Inflammatory macrophage (primary cell): ENCODE results near the gene UBXN1.
"Not testable (repeated sequence)": the region's sequence is repeated elsewhere in the genome, so short reads cannot be mapped to it uniquely, and the experiment has no call there.

Experiments used
- DNase-seq, 2 donors: peaks; one replicate each; pipeline ENCODE4 v3.0.0-alpha.2; 2020 to 2022

Gene UBXN1

DNA sequence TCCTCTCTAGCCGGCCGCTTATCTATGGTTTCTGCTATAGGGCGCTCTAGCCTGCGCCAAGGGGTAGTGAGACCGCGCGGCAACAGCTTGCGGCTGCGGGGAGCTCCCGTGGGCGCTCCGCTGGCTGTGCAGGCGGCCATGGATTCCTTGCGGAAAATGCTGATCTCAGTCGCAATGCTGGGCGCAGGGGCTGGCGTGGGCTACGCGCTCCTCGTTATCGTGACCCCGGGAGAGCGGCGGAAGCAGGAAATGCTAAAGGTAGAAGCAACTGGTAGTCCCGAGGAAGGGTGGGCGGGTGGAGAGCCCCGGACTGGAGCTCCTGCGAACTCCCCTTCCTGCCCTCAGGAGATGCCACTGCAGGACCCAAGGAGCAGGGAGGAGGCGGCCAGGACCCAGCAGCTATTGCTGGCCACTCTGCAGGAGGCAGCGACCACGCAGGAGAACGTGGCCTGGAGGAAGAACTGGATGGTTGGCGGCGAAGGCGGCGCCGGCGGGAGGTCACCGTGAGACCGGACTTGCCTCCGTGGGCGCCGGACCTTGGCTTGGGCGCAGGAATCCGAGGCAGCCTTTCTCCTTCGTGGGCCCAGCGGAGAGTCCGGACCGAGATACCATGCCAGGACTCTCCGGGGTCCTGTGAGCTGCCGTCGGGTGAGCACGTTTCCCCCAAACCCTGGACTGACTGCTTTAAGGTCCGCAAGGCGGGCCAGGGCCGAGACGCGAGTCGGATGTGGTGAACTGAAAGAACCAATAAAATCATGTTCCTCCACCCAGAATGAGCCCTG is 7.1 kb downstream of the UBXN1 start, which contains the start of the genes LBHD1 and UQCC3:
TSS of gene LBHD1 (minus strand) at position 660 of the 782 bp plus-strand sequence. CDS start 2,236 bp downstream, outside the sequence.
TSS of gene UQCC3 (plus strand) at position 66 of the 782 bp plus-strand sequence. CDS start at position 139, 73 bp downstream.
- peak; percentile 84 to 92 for DNase-seq

- peak; percentile 40 to 42 for DNase-seq
These were observed 7.7 kb downstream of the UBXN1 start for GRCh38 chr11:62671236-62671607.

GRCh38 chr11:62669420-62670161 is 9.3 kb downstream of the UBXN1 start:
- no peak for DNase-seq

DNA sequence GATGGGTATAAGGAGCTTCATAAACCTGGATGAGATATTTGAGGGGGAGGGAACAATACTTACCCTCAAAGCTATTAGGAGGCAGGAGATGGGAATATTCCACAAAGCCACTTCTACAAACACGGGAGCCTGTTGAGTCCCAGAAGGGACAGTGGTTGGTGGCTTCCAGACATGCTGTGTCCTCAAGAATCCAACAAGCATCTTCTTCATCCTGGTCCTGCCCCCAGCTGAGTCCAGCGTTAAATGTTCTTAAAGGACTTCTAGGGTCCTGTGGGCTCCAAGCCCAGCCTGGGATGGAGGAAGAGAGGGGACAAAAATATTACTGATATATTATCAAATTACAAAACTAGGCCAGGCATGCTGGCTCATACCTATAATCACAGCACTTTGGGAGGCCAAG is 11.4 kb downstream of the UBXN1 start:
- DNase-seq, result no peak

DNA sequence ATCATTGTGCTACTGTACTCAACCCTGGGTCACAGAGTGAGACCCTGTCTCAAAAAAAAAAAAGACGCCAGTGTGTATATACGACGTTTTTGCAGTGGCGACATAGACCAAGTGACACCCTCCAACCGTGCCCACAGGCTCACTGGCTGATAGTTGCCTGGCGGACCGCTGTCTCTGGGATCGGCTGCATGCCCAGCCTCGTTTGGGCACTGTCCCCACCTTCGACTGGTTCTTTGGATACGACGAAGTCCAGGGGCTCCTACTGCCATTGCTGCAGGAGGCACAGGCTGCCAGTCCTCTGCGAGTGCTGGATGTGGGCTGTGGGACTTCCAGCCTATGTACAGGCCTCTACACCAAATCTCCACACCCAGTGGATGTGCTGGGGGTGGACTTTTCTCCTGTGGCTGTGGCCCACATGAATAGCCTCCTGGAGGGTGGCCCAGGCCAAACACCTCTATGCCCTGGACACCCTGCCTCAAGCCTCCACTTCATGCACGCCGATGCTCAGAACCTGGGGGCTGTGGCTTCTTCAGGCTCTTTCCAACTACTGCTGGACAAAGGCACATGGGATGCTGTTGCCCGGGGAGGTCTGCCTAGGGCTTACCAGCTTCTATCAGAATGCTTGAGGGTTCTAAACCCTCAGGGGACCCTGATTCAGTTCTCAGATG is 12.5 kb downstream of the UBXN1 start:
- no peak for DNase-seq

GRCh38 chr11:62665599-62666258 is 13.1 kb downstream of the UBXN1 start:
- DNase-seq, result peak; percentile 51 to 65

DNA sequence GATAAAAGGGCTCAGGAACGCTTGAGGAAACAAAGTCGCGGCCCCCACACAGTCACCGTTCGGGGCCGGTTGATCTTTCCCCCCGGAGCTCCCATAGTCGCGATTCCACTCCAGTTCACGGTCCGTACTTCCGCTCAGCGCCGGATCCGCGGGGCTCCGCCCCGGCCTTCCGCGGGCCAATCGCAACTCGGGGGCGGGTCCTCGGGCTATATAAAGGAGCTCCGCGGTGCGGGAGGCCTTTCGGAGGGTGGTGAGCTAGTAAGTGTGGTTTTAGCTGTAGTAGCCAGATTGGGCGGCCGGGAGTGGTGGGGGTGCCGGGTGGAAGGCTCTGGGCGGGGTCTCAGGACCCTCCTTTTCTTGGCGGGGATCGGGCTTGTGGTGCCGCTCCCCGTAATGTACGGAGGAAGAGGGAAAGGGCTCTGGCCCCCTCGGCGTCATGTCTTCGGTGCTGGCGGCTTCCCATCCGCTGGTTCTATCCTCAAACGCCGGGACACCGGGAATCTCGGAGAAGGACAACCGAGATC is 13.7 kb downstream of the UBXN1 start, which contains the start of the genes C11orf98 and CSKMT:
TSS of gene C11orf98 (minus strand) at position 136 of the 524 bp plus-strand sequence. CDS start at position 95, 41 bp downstream.
TSS of gene CSKMT (plus strand) at position 238 of the 524 bp plus-strand sequence. CDS start 568 bp downstream, outside the sequence.
- DNase-seq, result peak; percentile 95 to 96

DNA sequence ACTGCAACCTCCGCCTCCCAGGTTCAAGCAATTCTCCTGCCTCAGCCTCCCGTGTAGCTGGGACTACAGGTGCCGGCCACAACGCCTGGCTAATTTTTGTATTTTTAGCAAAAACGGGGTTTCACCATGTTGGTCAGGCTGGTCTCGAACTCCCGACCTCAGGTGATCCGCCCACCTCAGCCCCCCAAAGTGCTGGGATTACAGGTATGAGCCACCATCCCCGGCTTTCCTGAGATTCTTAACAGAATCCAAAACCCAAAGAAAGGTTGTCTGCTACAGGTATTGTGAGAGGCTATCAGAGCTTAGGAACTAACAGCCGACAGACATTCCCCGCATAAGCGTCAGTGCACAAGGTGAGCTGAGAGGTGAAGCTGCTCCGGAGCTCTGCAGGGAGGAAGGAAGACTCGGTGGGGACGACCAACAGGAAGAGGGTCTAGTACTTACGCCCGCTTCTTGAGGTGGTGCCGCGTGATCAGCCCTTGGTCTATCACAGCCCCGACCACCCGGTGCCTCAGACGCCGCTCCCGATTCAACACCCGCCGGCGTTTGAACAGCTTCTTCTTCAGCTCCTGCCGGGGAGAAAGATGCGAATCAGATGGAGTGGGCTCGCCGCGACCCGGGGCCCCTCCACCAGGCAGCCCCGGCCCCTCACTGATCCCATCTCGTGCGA is 14.3 kb downstream of the UBXN1 start:
- no peak for DNase-seq

GRCh38 chr11:62656796-62657429 is 22.0 kb downstream of the UBXN1 start:
- DNase-seq, result no peak

DNA sequence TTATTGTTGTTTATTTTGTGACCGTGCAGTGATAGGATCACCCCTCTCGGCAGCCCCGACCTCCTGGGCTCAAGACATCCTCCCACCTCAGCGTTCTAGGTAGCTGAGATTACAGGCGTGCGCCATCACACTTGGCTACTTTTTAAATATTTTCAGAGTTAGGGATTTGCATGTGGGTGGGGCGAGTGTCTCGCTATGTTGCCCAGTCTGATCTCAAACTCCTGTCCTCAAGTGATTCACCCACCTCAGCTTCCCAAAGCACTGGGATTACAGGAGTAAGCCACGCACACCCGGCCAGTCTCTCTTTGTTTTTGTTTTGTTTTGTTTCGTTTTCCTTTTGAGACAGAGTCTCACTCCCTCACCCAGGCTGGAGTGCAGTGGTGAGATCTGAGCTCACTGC is 24.6 kb downstream of the UBXN1 start:
- DNase-seq, result no peak

- no peak for DNase-seq
These were observed 26.5 kb downstream of the UBXN1 start for GRCh38 chr11:62652161-62653006.

DNA sequence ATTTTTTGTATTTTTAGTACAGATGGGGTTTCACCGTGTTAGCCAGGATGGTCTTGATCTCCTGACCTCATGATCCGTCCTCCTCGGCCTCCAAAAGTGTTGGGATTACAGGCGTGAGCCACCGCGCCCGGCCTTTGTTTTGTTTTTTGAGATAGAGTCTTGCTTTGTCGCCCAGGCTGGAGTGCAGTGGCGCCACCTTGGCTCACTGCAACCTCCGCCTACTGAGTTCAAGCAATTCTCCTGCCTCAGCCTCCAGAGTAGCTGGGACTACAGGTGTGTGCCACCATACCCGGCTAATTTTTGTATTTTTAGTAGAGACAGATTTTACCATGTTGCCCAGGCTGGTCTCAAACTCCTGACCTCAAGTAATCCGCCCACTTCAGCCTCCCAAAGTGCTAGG is 28.6 kb downstream of the UBXN1 start:
- DNase-seq, result not testable (repeated sequence)

DNA sequence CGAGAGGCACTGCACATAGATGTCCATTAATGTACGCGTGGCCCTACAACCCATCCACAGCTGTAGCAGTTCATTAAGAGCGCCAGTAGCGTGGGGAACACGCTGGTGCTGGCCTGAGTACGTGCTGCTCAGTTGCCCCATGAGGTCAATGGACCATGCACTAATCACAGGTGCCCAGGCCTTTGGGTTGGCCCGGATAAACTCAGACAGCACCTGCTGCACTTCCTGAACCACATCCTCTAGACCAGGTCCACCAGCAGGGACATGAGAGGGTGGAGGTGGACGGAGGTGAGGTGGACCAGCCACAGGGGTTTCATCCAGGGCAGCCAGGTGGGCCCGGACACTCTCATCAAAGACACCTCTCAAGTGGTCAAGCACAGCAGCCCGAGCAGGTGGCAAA is 29.4 kb downstream of the UBXN1 start:
- DNase-seq, result no peak

DNA sequence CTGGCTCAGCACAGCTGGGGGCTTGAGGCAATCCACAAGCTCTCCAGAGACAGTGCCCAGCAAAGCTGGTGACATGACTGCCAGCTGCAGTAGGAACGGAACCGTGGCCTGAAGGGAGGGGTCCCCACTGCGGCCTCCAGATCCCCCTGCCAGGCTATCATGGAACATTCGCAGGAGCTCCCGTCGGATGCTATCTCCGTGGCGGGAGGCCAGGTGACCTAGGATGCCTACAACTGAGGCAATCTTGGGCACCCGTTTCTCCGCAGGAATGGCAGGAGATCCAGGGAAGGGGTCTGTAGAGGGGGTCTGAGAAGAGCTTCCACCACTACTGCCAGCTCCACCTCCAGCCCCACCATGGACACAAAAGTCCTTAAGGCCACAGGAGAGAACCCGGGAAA is 29.9 kb downstream of the UBXN1 start:
- no peak for DNase-seq

DNA sequence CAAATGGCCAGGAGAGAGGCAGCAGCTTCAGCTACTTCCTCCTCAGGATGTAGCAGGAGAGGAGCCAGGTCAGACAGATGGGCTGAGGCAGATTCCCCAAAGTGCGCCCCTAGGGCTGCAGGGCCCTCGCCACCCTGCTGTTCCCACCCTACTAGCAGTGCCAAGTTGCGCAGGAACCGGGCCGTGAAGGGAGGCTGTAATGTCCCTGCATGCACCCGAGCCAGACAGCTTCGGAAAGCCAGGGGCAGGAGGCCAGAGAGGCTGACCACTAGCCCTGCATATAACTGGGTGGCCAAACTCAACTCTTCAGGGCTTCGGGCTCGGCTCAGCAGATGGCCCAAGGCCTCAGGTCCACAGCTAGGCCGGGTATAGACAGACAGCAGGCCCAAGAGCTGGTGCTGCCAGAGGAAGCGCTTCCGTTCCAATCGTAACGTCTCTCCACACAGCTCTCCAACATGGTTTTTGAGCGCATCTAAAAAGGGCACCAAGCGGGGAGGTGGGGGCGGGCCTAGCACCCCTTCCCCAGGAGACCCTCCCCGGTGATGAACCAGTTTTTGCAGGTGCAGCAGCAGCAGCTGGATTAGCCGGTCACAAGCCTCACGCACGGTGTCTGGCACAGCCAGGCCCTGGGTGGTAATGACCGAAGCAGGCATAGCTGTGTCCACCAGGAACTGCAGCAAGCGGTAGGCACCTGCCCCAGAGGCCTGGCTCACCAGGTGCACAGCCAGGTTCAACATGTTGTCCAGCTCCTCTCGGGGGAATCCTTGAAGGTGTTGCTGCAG is 30.5 kb downstream of the UBXN1 start:
- DNase-seq, result no peak

DNA sequence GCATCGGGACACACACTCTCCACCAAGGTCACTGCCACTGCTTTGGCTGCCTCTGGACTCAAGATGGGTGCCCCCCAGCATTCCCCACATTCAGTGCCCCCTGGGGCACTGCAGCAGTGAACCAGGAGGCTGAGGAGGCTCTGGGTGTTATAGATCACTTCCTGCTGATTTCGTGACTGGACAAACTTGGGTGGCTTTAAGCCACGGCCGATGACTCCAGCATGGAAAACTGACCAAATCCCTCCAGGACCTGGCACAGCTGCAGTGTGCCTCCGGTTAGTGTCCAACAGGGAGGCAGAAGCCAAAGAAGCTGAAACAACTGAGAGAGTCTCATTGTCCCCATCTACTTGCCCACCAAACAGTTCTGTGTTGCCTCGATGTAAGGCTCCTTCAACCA is 31.3 kb downstream of the UBXN1 start:
- DNase-seq, result no peak

GRCh38 chr11:62646825-62647608 is 31.9 kb downstream of the UBXN1 start:
- DNase-seq, result no peak
